Measurements from ENCODE around the gene RDH8.

Gene RDH8

GRCh38 chr19:9970481-9970880 is 42.8 kb upstream of the RDH8 start:
- H3K9me3 ChIP-seq = no peaks in the 10 kb centered on the region
- H3K36me3 ChIP-seq = no peaks in the 10 kb centered on the region
- H3K27me3 ChIP-seq = peaks cover 13% of the 10 kb centered on the region
- H3K4me1 ChIP-seq = no peaks in the 10 kb centered on the region
- no peak overlapping the region for H3K4me3 ChIP-seq (ENCODE audit: low read depth, low read length)
- TF ChIP-seq CTCF (IDR thresholded peaks at IDR 0.05; ENCODE audit: low read depth, low read length) = no peak
- no peak for DNase-seq

GRCh38 chr19:9971166-9971897 is 42.0 kb upstream of the RDH8 start:
- TF ChIP-seq CTCF (IDR thresholded peaks at IDR 0.05; ENCODE audit: low read depth, low read length) = no peak
- Histone ChIP-seq H3K9me3 (no peaks in the 10 kb centered on the region), H3K36me3 (no peaks in the 10 kb centered on the region), H3K4me1 (no peaks in the 10 kb centered on the region), H3K4me3 (ENCODE audit: low read depth, low read length) (no peak overlapping the region), H3K27me3 (peaks cover 7% of the 10 kb centered on the region; the same call in 1 of the 2 replicates)
- no peak for DNase-seq

- H3K4me3 ChIP-seq (ENCODE audit: low read depth, low read length) = no peak overlapping the region
- no peaks in the 10 kb centered on the region for H3K4me1 ChIP-seq
- DNase-seq = no peak
- TF ChIP-seq CTCF (IDR thresholded peaks at IDR 0.05; ENCODE audit: low read depth, low read length) = no peak
- no peaks in the 10 kb centered on the region for H3K36me3 ChIP-seq
- no peaks in the 10 kb centered on the region for H3K9me3 ChIP-seq
- peaks cover under 1% of the 10 kb centered on the region; the same call in 1 of the 2 replicates for H3K27me3 ChIP-seq
Measured at GRCh38 chr19:9972103-9972502, 41.2 kb upstream of the RDH8 start.

- Histone ChIP-seq H3K4me3 (ENCODE audit: low read depth, low read length) (no peak overlapping the region), H3K36me3 (no peaks in the 10 kb centered on the region), H3K4me1 (no peaks in the 10 kb centered on the region), H3K27me3 (no peaks in the 10 kb centered on the region), H3K9me3 (no peaks in the 10 kb centered on the region)
- no peak for DNase-seq
- TF ChIP-seq CTCF (IDR thresholded peaks at IDR 0.05; ENCODE audit: low read depth, low read length) = no peak
Measured at GRCh38 chr19:9981406-9982260, 31.6 kb upstream of the RDH8 start.

- no peaks in the 10 kb centered on the region for H3K27me3 ChIP-seq
- no peak for TF ChIP-seq CTCF (IDR thresholded peaks at IDR 0.05; ENCODE audit: low read depth, low read length)
- no peak for DNase-seq
- H3K4me1 ChIP-seq = no peaks in the 10 kb centered on the region
- no peaks in the 10 kb centered on the region for H3K36me3 ChIP-seq
- no peak overlapping the region for H3K4me3 ChIP-seq (ENCODE audit: low read depth, low read length)
- no peaks in the 10 kb centered on the region for H3K9me3 ChIP-seq
Measured at GRCh38 chr19:9986787-9987281, 26.4 kb upstream of the RDH8 start.

Measured in BE2C (cell line).